Smooth muscle cell (in vitro differentiated cells): Measurements from ENCODE around the gene LYPD6B. TPM values are rescaled to one million over a fixed set of nuclear protein-coding genes. Genes with fewer than 3 reads are reported as not detected.

Source experiments
- DNase-seq: peaks from one replicate; lab custom pipeline; 2025; ENCODE audit not compliant: unreplicated experiment; lab: John Stamatoyannopoulos, UW
- H2AFZ ChIP-seq: fragments of 200-600 bp; sonication (generic); 2 replicates; pipeline ENCODE4 v1.6.0; 2016; ENCODE audit warnings: antibody characterized with exemption, low read depth, mild to moderate bottlenecking
- H3F3A ChIP-seq: fragments of 200-600 bp; sonication (generic); 2 replicates; pipeline ENCODE4 v1.6.0; 2017; ENCODE audit warnings: antibody characterized with exemption, low read depth
- H3K27ac ChIP-seq: fragments of 200-600 bp; sonication (generic); 2 replicates; pipeline ENCODE4 v1.5.1; 2016; ENCODE audit warnings: low read depth, mild to moderate bottlenecking
- H3K27me3 ChIP-seq: fragments of 200-600 bp; sonication (generic); 2 replicates; pipeline ENCODE4 v1.6.1; 2016; ENCODE audit warnings: low read depth, mild to moderate bottlenecking
- H3K36me3 ChIP-seq: fragments of 200-600 bp; sonication (generic); 2 replicates; pipeline ENCODE4 v1.5.1; 2016; ENCODE audit warnings: low read depth
- H3K4me1 ChIP-seq: fragments of 200-600 bp; sonication (generic); 2 replicates; pipeline ENCODE4 v1.5.1; 2016; ENCODE audit warnings: low read depth
- H3K4me2 ChIP-seq: fragments of 200-600 bp; sonication (generic); 2 replicates; pipeline ENCODE4 v1.6.0; 2016; ENCODE audit warnings: mild to moderate bottlenecking
- H3K4me3 ChIP-seq: fragments of 200-600 bp; sonication (generic); 2 replicates; pipeline ENCODE4 v1.5.1; 2016; ENCODE audit warnings: mild to moderate bottlenecking
- H3K79me2 ChIP-seq: fragments of 200-600 bp; sonication (generic); 2 replicates; pipeline ENCODE4 v1.6.0; 2016; ENCODE audit warnings: low read depth, mild to moderate bottlenecking
- H3K9ac ChIP-seq: fragments of 200-600 bp; sonication (generic); 2 replicates; pipeline ENCODE4 v1.6.0; 2016; ENCODE audit warnings: low read depth
- H3K9me3 ChIP-seq: fragments of 200-600 bp; sonication (generic); replicated peaks from 2 replicates; pipeline ENCODE4 v1.5.1; 2016; ENCODE audit warnings: low read depth
- H4K20me1 ChIP-seq: fragments of 200-600 bp; sonication (generic); 2 replicates; pipeline ENCODE4 v1.6.0; 2016; ENCODE audit warnings: low read depth
- WGBS: methylation state at CpG from one replicate; pipeline ENCODE4 v1.1.7; 2016; ENCODE audit warnings: low lambda C conversion rate; 5-methylcytosine and 5-hydroxymethylcytosine counted together
- polyA plus RNA-seq: library from polyadenylated mRNA; unstranded; fragments of >200 nt; fragmentation: Nextera tagmentation; extraction: Ambion mirVana; gene quantifications from 2 replicates; pipeline ENCODE4 v1.2.1, GENCODE V29; 2016
- total RNA-seq: library from RNA; depleted of rRNA; stranded (reverse); fragments of >200 nt; gene quantifications from 2 replicates; pipeline ENCODE4 v1.2.3, GENCODE V29; 2014
- TF ChIP-seq, protein P1 (sequence below): fragments of 200-600 bp; sonication (generic); IDR thresholded peaks from 2 replicates; pipeline ENCODE4 v1.5.1; 2017; ENCODE audit warnings: borderline replicate concordance, mild to moderate bottlenecking, antibody characterized with exemption; ENCODE audit not compliant: insufficient read depth, poor library complexity, severe bottlenecking

Gene LYPD6B
- total and polyA plus RNA-seq, 2 experiments from 2014 or later: 4.9 to 10.6 TPM

DNA sequence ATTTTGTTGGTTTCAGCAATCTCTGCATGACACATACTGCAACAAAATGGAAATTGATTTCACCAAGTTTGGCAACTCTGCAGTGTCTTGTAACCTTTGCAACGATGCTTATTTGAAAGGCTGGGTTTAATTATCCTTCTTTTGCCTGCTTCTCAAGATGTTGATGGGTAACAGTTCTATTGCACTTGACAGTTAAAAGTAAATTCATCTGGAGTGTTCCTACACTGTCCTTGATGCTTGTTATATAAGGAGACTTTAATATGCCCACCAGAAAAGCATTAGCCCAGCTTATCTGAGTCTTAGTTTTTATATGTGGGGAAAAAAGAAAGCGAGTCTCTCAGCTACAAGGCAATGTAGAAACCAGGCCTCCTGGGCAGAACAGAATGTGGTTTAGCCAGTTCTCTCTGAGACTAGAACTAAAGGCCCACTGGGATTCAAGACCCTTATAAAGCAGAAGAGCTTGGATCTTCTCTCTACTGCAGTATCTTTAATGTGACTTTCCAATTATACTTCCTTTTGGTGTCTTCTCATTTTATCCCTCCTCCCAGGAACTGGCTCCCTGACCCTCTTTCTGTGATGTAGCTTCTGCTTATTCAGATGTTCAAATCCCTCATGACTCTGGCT is 185.1 kb downstream of the LYPD6B start:
- no peak for DNase-seq
- Histone ChIP-seq H3K4me1 (no peaks in the 10 kb centered on the region), H4K20me1 (no peaks in the 10 kb centered on the region), H3K27me3 (no peaks in the 10 kb centered on the region), H3F3A (no peaks in the 10 kb centered on the region), H3K36me3 (no peaks in the 10 kb centered on the region), H3K27ac (no peak overlapping the region), H2AFZ (no peak overlapping the region), H3K9me3 (no peaks in the 10 kb centered on the region), H3K4me3 (no peak overlapping the region), H3K9ac (no peak overlapping the region), H3K4me2 (no peak overlapping the region), H3K79me2 (no peaks in the 10 kb centered on the region)
- WGBS: 35% methylated on average over 2 of the region's 2 CpGs
- TF ChIP-seq, protein P1, sequence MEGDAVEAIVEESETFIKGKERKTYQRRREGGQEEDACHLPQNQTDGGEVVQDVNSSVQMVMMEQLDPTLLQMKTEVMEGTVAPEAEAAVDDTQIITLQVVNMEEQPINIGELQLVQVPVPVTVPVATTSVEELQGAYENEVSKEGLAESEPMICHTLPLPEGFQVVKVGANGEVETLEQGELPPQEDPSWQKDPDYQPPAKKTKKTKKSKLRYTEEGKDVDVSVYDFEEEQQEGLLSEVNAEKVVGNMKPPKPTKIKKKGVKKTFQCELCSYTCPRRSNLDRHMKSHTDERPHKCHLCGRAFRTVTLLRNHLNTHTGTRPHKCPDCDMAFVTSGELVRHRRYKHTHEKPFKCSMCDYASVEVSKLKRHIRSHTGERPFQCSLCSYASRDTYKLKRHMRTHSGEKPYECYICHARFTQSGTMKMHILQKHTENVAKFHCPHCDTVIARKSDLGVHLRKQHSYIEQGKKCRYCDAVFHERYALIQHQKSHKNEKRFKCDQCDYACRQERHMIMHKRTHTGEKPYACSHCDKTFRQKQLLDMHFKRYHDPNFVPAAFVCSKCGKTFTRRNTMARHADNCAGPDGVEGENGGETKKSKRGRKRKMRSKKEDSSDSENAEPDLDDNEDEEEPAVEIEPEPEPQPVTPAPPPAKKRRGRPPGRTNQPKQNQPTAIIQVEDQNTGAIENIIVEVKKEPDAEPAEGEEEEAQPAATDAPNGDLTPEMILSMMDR: no peak

DNA sequence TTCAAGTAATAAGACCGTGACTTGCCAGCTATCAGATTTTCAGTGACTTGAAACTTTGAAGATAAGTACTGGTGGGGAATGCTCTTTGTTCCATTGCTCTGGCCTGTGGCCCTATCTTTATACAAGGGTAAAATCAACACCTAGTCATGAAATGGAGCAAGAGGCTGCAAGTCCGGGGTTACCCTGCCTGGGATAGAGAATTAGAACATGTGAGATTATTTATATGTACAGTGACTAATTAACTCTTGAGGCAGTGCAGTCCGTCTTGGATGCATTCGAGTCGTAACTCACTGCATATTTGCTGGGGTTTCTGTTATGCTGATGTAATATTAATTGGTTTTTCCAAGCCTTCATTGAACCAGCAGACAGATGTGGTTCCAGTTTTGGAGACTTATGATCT is 186.0 kb downstream of the LYPD6B start:
- H3K9ac ChIP-seq: no peak overlapping the region
- 76% methylated on average over 5 of the region's 5 CpGs for WGBS
- no peak overlapping the region for H2AFZ ChIP-seq
- no peaks in the 10 kb centered on the region for H3K4me1 ChIP-seq
- H3K79me2 ChIP-seq: no peaks in the 10 kb centered on the region
- no peak overlapping the region for H3K27ac ChIP-seq
- no peak overlapping the region for H3K4me3 ChIP-seq
- H4K20me1 ChIP-seq: no peaks in the 10 kb centered on the region
- no peaks in the 10 kb centered on the region for H3K36me3 ChIP-seq
- no peaks in the 10 kb centered on the region for H3F3A ChIP-seq
- no peak for DNase-seq
- H3K4me2 ChIP-seq: no peak overlapping the region
- H3K27me3 ChIP-seq: no peaks in the 10 kb centered on the region
- TF ChIP-seq, protein P1: no peak
- H3K9me3 ChIP-seq: no peaks in the 10 kb centered on the region

DNA sequence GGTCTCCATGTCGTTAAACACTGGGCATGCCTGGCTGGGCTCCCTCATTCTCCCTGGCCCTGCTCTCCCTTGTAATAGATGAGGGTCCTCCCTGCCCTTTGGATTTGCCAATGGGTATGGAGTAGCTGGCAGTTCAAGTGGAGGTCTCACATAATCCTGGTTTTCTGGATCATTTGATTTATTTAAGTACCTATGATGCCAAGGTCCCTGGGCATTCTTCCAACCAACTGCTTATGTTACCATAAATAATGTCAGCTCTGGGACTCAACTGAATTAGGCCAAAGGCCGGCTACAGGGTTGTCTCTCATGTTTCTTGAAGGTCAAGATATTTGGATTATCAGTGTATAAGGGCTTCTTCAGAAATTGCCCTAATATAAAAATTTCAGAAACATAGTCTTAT is 186.9 kb downstream of the LYPD6B start:
- H2AFZ ChIP-seq: no peak overlapping the region
- no peak overlapping the region for H3K27ac ChIP-seq
- H4K20me1 ChIP-seq: no peaks in the 10 kb centered on the region
- H3K27me3 ChIP-seq: no peaks in the 10 kb centered on the region
- no peaks in the 10 kb centered on the region for H3K79me2 ChIP-seq
- WGBS: 91% methylated on average over 2 of the region's 2 CpGs
- TF ChIP-seq, protein P1: no peak
- no peak overlapping the region for H3K4me2 ChIP-seq
- no peaks in the 10 kb centered on the region for H3F3A ChIP-seq
- no peak for DNase-seq
- no peak overlapping the region for H3K4me3 ChIP-seq
- no peaks in the 10 kb centered on the region for H3K4me1 ChIP-seq
- H3K9me3 ChIP-seq: no peaks in the 10 kb centered on the region
- H3K36me3 ChIP-seq: no peaks in the 10 kb centered on the region
- H3K9ac ChIP-seq: no peak overlapping the region

DNA sequence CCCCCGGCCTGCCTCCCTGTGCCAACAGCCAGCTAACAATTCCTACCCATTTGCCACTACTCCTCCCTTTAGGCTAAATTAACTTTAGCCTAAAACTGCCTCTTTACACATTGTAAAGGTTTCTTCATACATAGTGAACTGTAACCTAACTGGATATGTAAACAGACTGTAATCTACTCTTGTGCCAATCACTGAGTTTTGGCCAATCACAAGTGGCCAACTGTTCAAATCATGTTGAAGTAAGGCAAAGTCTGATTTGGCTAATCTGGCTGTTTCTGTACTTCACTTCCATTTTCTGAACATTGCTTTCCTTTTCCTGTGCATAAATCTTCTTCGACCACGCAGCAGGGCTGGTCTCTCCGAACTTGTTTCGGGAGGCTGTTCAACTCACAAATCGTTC is 188.3 kb downstream of the LYPD6B start:
- no peak overlapping the region for H3K4me3 ChIP-seq
- H3K79me2 ChIP-seq: no peaks in the 10 kb centered on the region
- TF ChIP-seq, protein P1: no peak
- H3K9ac ChIP-seq: no peak overlapping the region
- no peak overlapping the region for H3K27ac ChIP-seq
- no peaks in the 10 kb centered on the region for H4K20me1 ChIP-seq
- 95% methylated on average over 6 of the region's 6 CpGs for WGBS
- no peaks in the 10 kb centered on the region for H3K36me3 ChIP-seq
- no peaks in the 10 kb centered on the region for H3F3A ChIP-seq
- H3K27me3 ChIP-seq: no peaks in the 10 kb centered on the region
- no peaks in the 10 kb centered on the region for H3K4me1 ChIP-seq
- DNase-seq: no peak
- H3K4me2 ChIP-seq: no peak overlapping the region
- no peaks in the 10 kb centered on the region for H3K9me3 ChIP-seq
- no peak overlapping the region for H2AFZ ChIP-seq
